Measurements from ENCODE around the gene REEP3.

Gene REEP3

DNA sequence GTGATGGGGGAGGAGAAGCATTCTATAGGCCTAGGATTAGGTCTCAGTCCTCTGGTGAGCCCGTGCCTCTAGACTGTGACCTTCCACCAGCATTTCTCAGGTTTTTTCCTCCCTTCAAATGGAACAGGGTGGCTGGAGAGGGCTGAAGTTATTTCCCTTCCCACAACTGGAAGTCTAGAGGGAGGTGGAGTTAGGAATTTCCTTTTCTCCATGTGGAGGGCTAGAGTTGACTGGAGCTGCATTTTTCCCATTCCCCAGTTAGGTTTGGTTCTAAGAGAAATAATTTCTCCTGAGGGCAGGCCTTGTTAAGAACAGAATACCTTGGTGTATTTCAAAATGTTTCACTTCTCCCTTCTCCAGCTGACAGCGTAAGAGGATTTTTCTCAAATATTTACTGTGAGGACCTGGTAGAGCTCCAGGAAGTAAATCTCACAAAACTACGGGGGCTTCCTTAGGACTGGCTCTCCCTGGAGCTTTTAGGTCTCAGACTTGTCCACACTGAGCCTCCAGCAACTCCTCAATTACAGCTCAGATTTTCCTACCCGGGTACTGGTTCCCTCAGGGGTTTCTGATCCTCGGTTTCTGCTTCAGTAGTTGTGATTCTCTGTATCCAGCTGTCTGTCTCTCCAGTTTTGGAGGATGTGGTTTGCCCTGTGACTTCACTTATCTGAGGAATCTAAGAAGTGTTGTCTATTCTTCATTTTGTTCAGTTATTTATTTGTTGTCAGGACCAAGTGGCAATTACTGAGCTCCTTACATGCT is 6.0 kb upstream of the REEP3 start:
- no peak for DNase-seq

DNA sequence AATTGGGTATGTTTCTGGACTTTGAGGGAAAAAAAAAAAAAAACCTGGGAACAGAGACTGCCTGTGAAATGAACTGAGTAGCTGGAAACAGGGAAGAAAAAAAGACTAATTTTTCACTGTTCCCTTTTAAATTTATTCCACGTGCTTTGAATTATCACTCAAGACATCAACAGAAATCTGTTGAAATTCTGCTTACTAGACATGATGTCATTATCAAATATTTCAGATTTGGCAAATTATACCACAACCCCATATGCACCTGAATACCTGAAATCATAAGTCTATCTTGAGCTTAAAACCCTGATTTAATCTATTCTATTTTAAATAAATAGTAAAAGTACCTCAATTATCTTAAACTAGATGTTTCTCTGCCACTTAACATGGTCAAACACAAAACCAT is 5.0 kb upstream of the REEP3 start:
- no peak for DNase-seq

DNA sequence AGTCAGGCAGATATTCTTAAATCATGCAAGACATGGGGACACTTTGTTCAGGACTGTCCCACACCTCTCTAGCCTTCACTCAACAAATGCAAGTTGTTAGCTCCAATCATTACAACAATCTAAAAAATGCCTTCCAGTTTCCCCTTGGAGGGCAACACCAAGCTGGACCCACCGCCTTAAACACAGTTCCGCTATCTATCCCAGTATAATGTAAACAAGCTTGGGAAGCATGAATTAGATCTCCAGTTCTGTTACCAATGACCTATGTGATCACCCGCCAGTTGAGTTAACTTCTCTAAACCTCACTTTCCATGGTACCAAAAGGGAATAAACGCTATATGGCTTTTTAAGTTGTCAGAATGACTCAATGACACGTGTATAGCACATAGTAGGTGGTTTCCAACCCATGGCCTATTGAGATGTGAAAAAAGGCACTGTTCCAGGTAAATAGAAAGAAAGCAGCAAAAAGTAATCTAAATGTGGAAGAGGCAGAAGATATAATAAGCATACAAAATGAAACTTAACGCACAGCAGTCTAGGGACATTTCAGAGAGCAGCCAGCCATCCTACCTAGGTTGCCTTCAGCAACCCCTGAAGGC is 2.4 kb upstream of the REEP3 start:
- no peak for DNase-seq

DNA sequence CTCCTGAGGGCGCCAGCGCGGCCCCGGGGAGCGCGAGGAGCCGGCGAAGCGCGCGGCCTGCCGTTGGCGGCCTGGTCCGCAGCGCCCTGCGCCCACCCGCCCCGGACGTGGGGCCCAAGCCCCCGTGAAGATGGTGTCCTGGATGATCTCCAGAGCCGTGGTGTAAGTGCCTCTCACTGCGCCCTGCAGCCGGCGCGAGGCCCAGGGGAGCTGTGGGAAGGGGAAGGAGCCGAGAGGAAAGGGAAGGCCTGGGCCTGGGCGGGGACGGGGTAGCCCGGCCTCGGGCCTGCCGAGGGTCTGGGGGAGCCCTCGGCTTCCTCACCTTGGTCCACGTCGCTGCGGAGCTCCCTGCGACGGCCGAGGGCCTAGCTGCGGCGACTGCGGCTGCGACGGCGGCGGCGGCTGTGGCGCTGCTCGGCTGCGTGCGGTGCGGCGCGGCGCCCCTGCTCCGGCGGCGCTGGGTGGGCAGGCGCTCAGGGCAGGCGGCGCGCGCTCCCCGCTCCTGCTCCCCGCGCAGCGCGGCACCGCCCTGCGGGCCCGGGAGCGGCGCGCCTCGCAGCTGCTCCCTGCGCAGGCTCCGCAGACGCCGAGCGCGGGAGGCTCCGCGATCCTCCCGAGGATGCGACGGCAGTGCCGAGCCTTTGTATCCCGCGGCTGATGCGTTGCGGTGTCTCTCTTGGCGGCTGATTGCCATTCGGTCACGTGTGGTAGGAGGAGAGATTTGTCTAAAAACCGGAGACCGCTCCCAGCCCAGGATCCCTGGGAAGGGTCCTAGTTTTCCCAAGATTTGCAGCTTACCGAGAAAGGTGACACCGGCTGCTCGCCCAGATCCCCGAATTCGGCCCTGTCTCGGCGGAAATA is 445 bp downstream of the REEP3 start:
- DNase-seq: no peak

DNA sequence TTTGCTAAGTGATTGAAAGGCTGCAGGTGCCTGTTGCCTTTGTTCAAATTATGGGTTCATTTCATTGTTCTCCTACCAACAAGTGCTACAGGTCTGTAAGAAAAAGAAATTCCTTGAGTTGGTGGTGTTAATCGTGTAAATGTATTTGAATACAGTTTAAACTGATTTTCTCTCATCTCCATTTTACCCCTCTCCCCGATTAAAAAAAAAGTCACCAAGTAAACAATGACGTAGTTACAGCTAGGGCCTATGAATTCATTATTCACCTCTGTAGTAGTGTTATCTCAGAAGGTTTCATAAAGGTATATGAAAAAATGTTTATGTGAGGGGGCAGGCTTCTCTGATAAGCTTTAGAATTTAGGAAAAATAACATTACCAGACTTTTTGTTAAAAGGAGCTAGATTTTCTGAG is 1.1 kb downstream of the REEP3 start:
- no peak for DNase-seq

DNA sequence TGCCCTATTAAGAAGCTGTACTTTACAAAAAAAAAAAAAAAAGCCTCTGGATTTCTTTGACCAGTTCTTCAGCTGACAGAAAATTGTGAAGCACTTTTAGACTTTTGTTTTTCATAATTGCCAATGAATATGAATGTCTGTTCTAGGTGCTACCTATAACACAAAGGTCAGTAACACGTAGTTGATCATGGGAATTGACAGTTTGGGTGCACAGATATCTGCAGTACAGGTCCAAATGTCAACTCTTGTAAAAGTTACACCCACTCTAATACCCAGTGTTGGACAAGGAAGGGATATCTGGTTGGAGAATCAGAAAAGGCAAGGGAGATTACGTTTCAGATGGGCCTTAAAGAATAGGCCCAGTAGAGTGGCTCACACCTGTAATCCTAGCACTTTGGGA is 1.8 kb downstream of the REEP3 start:
- DNase-seq: no peak

DNA sequence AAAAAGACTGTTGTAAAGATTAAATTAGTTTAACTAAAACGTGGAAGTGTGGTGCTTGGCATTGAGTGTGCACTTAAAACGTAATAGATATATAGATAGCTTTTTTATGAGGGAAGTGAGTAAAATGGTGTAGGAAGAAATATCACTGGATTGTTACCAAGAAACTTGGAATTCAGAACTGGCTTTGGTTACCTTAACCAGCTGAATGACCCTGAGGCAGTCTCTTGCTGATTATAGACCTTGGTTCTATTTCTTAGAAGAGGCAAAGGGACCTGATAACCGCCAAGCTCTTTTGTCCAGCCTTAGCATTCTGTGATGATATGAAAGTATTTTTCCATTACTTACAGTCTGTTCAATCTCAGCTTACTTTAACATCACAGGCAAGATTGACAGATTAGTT is 3.8 kb downstream of the REEP3 start:
- DNase-seq: no peak

DNA sequence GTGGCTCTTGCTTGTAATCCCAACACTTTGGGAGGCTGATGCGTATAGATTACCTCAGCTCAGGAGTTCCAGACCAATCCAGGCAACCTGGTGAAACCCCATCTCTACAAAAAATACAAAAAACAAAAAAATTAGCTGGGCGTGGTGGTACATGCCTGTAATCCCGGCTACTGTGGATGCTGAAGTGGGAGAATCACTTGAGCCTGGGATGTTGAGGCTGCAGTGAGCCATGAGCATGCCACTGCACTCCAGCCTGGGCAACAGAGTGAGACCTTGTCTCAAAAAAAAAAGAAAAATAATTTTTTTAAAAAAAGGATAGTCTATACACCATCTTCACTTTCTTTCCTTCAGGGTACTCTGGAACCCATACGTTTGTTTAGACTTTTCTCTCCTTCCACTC is 6.2 kb downstream of the REEP3 start:
- DNase-seq: no peak

DNA sequence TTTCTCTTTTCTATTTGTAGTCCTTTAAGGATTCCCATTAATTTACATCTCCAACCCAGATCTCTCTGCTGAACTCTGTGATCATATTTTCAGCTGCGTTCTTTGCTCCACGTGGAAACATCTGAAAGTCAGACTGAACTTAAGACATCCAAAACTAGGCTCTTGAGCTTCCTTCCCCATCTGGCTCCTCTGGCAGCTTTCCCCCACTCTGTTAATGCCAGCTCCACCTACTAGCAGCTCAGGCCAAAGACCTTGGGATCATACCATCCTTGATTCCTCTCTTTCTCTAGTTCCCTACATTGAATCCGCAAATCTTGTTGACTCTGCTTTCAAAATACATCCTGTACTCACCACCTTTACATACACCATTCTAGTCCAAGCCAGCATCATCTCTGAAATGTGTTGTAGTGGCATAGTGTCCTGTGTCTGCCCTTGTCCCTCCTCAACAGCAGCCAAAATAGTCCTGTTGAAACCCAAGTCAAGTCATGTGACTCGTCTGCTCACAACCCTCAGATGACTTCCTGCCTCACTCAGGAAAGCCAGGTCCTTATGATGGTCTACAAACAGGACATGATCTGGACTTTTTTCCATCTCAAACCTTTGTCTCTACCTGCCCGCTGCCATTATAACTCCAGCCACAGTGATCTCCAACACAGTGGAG is 7.0 kb downstream of the REEP3 start:
- no peak for DNase-seq

DNA sequence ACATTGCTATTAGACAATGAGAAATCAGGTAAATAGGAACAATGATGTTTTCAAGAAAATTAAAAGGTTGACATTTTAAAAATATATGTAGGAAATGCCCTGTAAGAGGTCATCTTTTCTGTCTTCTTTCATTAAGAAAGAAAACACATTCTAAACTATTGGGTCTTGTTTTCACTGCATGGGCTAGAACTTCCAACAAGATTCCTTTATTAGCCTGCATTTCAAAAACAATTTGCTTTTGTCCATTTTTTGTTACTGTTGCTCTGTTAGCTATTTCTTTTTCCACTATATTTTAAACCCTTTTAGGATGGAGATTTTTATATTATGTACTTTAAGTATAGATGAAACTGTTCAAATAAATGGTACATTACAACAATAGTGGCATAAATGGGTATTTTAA is 9.2 kb downstream of the REEP3 start:
- no peak for DNase-seq

DNA sequence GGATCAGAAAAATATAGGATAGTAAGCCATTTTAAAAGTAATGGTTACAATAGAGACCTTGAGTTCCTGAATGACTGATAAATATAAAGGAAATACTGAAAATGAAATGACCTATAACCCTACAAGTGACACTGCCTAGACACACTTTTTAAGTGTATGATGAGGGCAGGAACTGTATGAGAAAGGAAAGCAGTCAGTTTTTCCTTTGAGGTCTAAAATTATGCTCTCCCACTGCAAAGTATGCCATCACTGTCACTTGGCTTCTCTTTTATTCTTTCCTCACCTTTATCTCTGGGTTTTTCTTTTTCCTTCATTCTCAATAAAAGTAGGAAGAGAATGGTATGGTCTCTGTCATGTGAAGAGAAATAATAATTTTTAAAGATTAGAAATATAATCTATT is 13.5 kb downstream of the REEP3 start:
- DNase-seq: no peak

DNA sequence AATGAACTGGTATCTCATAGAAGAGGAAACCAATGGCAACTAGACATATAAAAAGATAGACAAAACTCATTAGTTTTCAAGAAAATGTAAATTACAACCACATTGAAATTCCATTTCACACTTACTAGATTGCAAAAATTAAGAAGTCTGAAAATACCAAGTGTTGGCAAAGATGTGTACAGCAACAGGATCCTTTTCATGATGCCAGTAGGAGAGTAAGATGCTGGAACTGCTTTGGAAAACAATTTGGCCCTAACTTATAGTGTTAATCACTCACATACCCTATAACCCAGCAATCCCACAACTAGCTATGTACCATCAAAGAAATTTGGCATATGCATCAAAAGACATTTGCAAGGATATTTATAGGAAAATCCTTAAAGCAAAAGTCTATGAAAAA is 15.5 kb downstream of the REEP3 start:
- DNase-seq: no peak

DNA sequence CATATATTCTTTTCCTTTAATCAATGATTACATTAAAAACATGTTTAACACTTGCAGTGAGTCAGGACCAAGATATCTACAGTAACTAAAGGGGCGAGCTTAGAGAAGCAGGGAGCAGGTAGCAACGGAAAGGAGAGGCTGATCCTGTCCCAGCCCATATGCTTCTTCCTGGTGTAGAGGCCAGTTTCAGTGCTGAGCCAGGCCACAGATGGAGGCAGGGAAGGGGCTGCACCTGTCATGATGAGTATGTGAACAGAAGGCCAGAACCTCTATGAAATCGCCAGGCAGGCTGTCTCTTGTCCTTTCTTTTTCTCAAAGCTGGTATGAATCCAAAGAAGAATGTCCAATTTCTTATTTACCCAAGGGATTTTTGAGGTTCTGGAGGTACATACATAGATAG is 16.3 kb downstream of the REEP3 start:
- DNase-seq: peak; percentile 32

DNA sequence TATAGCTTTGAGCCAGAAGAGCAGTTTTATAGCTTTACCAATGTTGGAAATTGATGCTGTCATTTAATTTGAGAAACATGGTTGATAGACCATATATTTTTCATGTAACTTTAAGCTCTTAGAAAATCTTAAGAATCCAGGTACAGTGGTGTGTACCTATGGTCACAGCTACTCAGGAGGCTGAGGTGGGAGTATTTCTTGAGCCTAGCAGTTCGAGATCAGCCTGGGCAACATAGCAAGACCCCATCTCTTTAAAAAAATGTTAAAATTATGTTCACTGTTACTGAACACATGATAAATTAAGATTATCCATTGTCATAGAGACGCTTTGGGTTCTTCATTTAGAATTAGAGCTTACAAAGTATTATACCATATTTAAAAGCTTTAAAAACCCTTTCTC is 18.2 kb downstream of the REEP3 start:
- no peak for DNase-seq

DNA sequence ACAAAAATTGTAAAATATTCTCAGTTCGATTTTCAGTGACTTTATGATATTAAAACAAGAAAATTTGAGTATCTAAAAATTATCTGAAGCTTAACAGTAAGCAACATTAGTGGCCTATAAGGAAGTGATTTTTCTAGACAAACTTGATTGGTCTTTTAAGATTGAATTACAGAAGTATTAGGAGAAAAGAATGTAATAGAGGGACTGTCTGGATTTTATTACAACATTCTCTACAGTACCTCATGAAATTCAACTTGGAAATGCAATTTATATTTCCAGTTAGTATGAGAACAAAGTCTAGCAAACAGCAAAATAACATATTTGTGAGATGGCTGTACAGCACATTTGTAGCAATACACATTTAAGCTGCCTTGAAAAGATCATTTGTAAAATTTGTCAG is 18.8 kb downstream of the REEP3 start:
- no peak for DNase-seq

DNA sequence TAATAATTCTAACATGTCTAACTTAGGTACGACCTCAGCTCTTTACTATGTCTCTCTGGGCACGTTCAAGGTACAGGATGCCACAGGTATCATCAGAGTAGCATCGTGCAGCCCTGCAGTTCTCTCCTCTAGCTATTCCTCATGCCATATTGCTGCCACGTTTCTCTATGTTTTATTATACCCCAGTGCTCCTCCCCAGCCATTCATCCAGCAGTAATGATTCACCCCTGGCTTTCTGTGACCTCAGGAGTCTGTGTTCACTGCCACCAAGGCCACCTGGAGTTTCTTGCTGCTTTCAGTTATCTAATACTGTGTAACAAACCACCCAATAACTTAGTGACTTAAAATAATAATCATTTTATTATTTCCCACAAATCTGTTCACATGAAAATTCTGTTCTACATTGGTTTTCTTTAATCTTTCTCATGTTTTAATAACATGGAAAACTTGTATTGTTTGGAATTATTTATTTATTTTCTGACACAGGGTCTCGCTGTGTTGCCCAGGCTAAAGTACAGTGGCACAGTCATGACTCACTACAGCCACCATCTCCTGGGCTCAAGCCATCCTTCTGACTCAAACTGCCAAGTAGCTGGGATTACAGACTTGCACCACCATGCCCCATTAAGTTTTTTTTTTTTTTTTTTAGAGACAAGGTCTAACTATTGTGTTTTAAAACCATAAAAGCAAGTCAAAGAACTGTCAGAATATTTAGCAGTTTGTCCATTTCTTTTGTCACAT is 21.8 kb downstream of the REEP3 start:
- DNase-seq: no peak

DNA sequence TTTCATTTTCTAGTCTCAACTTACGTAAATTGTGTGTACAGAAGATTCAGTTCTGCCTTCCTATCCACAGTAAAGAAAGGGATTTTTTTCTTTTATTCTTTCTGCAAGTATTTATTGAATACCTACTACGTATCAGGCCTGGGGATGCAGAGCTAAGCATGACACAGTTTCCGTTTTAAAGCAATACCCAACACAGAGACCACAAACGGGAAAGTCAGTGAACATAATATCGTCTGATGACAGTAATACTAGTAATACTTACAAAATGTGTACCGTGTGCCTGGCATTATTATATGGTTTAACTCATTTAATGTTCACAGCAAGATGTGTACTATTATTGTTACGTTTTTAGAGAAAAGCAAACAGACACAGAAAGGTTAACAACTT is 22.4 kb downstream of the REEP3 start:
- no peak for DNase-seq

DNA sequence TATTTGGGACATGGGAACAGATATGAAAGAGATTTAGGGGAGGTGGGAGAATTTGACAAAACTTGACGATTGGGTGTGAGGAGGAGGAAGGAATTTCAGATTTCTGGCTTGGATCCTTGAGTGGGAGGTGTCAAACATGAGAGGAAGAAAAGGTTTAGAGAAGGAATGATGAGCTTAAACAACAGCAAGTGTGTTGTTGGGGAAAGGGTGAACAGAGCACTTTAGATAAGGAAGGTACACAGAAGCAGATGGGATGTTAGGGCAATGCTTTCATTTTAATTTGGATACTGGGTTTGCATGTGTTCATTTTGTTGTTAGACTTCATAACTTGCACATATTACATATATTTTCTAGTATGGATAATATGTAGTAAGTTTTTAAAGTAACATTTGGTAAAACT is 23.2 kb downstream of the REEP3 start:
- DNase-seq: no peak

DNA sequence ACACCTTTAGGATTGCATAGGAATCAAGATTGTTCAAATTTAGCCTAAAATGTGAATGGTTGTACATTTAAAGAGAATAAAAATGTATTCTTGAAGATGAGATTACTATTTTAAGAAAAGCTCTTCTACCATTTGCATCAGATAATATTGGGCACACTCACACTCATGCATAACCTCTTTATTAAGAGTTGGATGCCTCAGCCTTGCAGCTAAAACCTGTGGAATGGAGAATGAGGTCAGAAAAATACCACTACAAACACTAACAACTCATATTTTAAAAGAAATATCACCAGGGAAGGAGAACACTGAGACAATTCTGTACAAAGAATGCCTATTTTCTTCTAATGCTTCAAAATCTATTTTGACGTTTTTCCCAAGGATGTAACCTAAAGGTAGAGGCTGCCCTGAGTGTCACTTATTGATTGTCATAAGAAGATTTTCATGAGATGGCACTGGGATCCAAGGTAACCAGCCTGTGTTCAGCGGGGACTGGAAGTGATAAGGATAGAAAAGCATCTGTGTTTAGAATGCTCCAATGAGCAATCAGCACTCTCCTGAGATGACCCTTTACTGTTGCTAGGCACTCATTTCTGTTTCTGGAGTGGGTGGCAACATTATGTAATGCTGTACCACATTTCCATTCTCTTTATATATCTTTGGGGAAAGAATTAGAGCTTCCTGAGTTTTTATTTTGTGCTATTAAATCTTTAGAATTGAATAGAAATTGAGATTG is 26.6 kb downstream of the REEP3 start:
- no peak for DNase-seq

DNA sequence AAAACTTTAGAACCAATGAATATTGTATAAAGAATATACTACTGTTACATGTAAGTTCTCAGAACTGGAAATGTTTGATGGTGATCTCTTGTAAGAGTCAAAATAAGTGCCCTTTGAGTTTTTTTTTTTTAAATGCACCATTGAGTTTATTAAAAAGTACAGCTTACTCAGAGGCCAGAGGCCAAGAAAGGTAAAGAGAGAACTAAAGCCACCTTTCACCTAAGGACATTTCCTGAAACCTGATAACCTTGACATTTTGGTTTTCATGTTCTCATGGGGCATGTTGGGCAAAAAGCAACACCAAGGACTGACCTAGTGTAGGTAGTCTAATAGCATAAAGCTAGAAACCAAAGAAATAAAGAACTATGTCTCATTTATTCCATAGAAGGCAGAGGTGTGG is 27.7 kb downstream of the REEP3 start:
- no peak for DNase-seq

DNA sequence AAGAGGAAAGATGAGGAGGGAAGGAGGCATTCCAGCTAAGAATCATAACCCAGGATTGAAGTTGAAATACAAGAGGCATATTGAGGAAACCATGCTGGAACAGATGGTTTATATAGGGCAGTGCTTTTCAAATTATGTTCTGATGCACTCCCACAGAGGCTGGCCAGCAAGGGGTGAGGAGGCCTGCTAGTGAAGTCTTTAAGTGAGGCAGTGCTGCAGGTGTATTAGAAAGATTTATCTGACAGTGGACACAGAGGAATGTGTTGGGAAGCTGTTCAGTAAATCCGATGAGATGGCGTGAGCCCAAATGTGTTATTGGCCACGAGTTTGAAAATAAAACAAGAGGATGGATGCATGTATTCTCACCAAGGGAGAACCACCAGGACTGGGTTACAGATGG is 28.6 kb downstream of the REEP3 start:
- no peak for DNase-seq

DNA sequence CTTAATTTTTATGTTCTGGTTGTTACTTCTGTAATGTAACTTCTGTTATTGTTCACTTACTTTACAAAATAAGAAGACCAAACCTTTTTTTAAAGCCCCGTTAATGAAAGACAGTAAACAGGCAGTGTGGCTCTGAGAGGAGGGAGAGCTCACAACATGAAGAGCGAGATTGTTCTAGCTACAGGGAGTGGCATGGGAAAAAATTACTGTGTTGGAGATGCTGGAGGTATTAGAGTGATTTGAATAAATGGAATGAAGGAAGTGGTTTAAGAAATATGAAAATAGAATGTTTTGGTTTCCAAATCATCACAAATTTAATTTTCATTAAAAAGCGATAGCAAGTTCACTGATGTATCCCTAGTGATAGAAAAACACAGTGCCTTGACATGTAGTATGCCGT is 31.8 kb downstream of the REEP3 start:
- no peak for DNase-seq

All from NCI-H524 treated with DMSO at 0.1 percent for 48 hours (cell line).